Smooth muscle cell (in vitro differentiated cells): Measurements from ENCODE around the gene ANKRD17. TPM values are rescaled to one million over a fixed set of nuclear protein-coding genes. Genes with fewer than 3 reads are reported as not detected.

Experiments
- DNase-seq: peaks from one replicate; lab custom pipeline; 2025; ENCODE audit not compliant: unreplicated experiment; lab: John Stamatoyannopoulos, UW
- H2AFZ ChIP-seq: fragments of 200-600 bp; sonication (generic); 2 replicates; pipeline ENCODE4 v1.6.0; 2016; ENCODE audit warnings: antibody characterized with exemption, low read depth, mild to moderate bottlenecking
- H3F3A ChIP-seq: fragments of 200-600 bp; sonication (generic); 2 replicates; pipeline ENCODE4 v1.6.0; 2017; ENCODE audit warnings: antibody characterized with exemption, low read depth
- H3K27ac ChIP-seq: fragments of 200-600 bp; sonication (generic); 2 replicates; pipeline ENCODE4 v1.5.1; 2016; ENCODE audit warnings: low read depth, mild to moderate bottlenecking
- H3K27me3 ChIP-seq: fragments of 200-600 bp; sonication (generic); 2 replicates; pipeline ENCODE4 v1.6.1; 2016; ENCODE audit warnings: low read depth, mild to moderate bottlenecking
- H3K36me3 ChIP-seq: fragments of 200-600 bp; sonication (generic); 2 replicates; pipeline ENCODE4 v1.5.1; 2016; ENCODE audit warnings: low read depth
- H3K4me1 ChIP-seq: fragments of 200-600 bp; sonication (generic); 2 replicates; pipeline ENCODE4 v1.5.1; 2016; ENCODE audit warnings: low read depth
- H3K4me2 ChIP-seq: fragments of 200-600 bp; sonication (generic); 2 replicates; pipeline ENCODE4 v1.6.0; 2016; ENCODE audit warnings: mild to moderate bottlenecking
- H3K4me3 ChIP-seq: fragments of 200-600 bp; sonication (generic); 2 replicates; pipeline ENCODE4 v1.5.1; 2016; ENCODE audit warnings: mild to moderate bottlenecking
- H3K79me2 ChIP-seq: fragments of 200-600 bp; sonication (generic); 2 replicates; pipeline ENCODE4 v1.6.0; 2016; ENCODE audit warnings: low read depth, mild to moderate bottlenecking
- H3K9ac ChIP-seq: fragments of 200-600 bp; sonication (generic); 2 replicates; pipeline ENCODE4 v1.6.0; 2016; ENCODE audit warnings: low read depth
- H3K9me3 ChIP-seq: fragments of 200-600 bp; sonication (generic); replicated peaks from 2 replicates; pipeline ENCODE4 v1.5.1; 2016; ENCODE audit warnings: low read depth
- H4K20me1 ChIP-seq: fragments of 200-600 bp; sonication (generic); 2 replicates; pipeline ENCODE4 v1.6.0; 2016; ENCODE audit warnings: low read depth
- CTCF ChIP-seq: fragments of 200-600 bp; sonication (generic); IDR thresholded peaks from 2 replicates; pipeline ENCODE4 v1.5.1; 2017; ENCODE audit warnings: borderline replicate concordance, mild to moderate bottlenecking, antibody characterized with exemption; ENCODE audit not compliant: insufficient read depth, poor library complexity, severe bottlenecking
- WGBS: methylation state at CpG from one replicate; pipeline ENCODE4 v1.1.7; 2016; ENCODE audit warnings: low lambda C conversion rate; 5-methylcytosine and 5-hydroxymethylcytosine counted together
- polyA plus RNA-seq: library from polyadenylated mRNA; unstranded; fragments of >200 nt; fragmentation: Nextera tagmentation; extraction: Ambion mirVana; gene quantifications from 2 replicates; pipeline ENCODE4 v1.2.1, GENCODE V29; 2016
- total RNA-seq: library from RNA; depleted of rRNA; stranded (reverse); fragments of >200 nt; gene quantifications from 2 replicates; pipeline ENCODE4 v1.2.3, GENCODE V29; 2014

Gene ANKRD17
- total and polyA plus RNA-seq, 2 experiments from 2014 or later, result 29.7 to 58.0 TPM

GRCh38 chr4:73197220-73197619, 61.4 kb downstream of the ANKRD17 start:
- H3K36me3 ChIP-seq, result no peaks in the 10 kb centered on the region
- H3K27ac ChIP-seq, result no peak overlapping the region
- no peak overlapping the region for H3K4me2 ChIP-seq
- DNase-seq, result no peak
- no peak overlapping the region for H3K9ac ChIP-seq
- H3K9me3 ChIP-seq, result no peaks in the 10 kb centered on the region
- no peak overlapping the region for H2AFZ ChIP-seq
- H3K4me1 ChIP-seq, result peaks cover 18% of the 10 kb centered on the region
- peaks cover 100% of the 10 kb centered on the region for H3K79me2 ChIP-seq
- no peak for TF ChIP-seq CTCF
- H4K20me1 ChIP-seq, result peaks cover 96% of the 10 kb centered on the region
- peaks cover 4% of the 10 kb centered on the region for H3F3A ChIP-seq
- WGBS, result 100% methylated on average over 1 of the region's 1 CpG
- no peaks in the 10 kb centered on the region for H3K27me3 ChIP-seq
- no peak overlapping the region for H3K4me3 ChIP-seq

GRCh38 chr4:73194064-73194463, 64.5 kb downstream of the ANKRD17 start:
- Histone ChIP-seq H3K27ac (no peak overlapping the region), H3F3A (peaks cover 8% of the 10 kb centered on the region), H3K36me3 (no peaks in the 10 kb centered on the region), H3K9me3 (no peaks in the 10 kb centered on the region), H3K27me3 (no peaks in the 10 kb centered on the region), H3K4me1 (peaks cover 6% of the 10 kb centered on the region), H2AFZ (no peak overlapping the region), H3K9ac (no peak overlapping the region), H4K20me1 (peaks cover 97% of the 10 kb centered on the region), H3K79me2 (peaks cover 100% of the 10 kb centered on the region), H3K4me2 (no peak overlapping the region), H3K4me3 (no peak overlapping the region)
- TF ChIP-seq CTCF, result no peak
- WGBS, result 94% methylated on average over 2 of the region's 2 CpGs
- no peak for DNase-seq

- H3K36me3 ChIP-seq, result no peaks in the 10 kb centered on the region
- H2AFZ ChIP-seq, result no peak overlapping the region
- no peak overlapping the region for H3K4me2 ChIP-seq
- 96% methylated on average over 4 of the region's 4 CpGs for WGBS
- no peak overlapping the region for H3K4me3 ChIP-seq
- no peak overlapping the region for H3K27ac ChIP-seq
- TF ChIP-seq CTCF, result no peak
- H3K79me2 ChIP-seq, result peaks cover 100% of the 10 kb centered on the region
- H4K20me1 ChIP-seq, result peaks cover 97% of the 10 kb centered on the region
- H3K4me1 ChIP-seq, result peaks cover 2% of the 10 kb centered on the region
- no peak for DNase-seq
- peaks cover 8% of the 10 kb centered on the region for H3F3A ChIP-seq
- H3K9ac ChIP-seq, result no peak overlapping the region
- no peaks in the 10 kb centered on the region for H3K9me3 ChIP-seq
- no peaks in the 10 kb centered on the region for H3K27me3 ChIP-seq
Observed at GRCh38 chr4:73193659-73194058, 64.9 kb downstream of the ANKRD17 start.

GRCh38 chr4:73193155-73193554, 65.4 kb downstream of the ANKRD17 start:
- H3K4me1 ChIP-seq, result no peaks in the 10 kb centered on the region
- no peak overlapping the region for H3K27ac ChIP-seq
- peaks cover 8% of the 10 kb centered on the region for H3F3A ChIP-seq
- no peak overlapping the region for H3K4me2 ChIP-seq
- H4K20me1 ChIP-seq, result peaks cover 97% of the 10 kb centered on the region
- H3K79me2 ChIP-seq, result peaks cover 100% of the 10 kb centered on the region
- H3K9ac ChIP-seq, result no peak overlapping the region
- 96% methylated on average over 2 of the region's 2 CpGs for WGBS
- H3K27me3 ChIP-seq, result no peaks in the 10 kb centered on the region
- no peaks in the 10 kb centered on the region for H3K9me3 ChIP-seq
- no peaks in the 10 kb centered on the region for H3K36me3 ChIP-seq
- H3K4me3 ChIP-seq, result no peak overlapping the region
- no peak for DNase-seq
- no peak for TF ChIP-seq CTCF
- no peak overlapping the region for H2AFZ ChIP-seq
